ENCODE data around the gene HID1.

HID1 gene

DNA sequence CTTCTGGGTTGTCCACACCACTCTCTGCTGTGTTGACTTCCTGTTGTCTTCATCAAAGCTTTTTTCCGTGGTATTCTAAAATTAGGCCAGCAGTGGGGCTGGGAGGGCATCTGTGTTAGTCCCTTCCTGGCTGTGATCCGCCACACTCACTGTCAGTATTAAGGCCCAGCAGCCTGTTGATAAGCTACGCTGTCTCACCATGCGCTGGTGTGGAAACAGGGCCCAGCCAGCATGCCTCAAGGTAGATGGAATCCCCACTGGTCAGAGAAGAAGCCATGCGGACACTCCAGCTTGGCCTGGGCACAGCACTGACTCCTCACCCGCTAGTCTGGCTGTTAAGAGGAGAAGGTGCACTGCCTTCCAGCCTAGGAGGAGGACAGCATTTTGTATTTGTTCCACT is 26.2 kb upstream of the HID1 start:
- no peak overlapping the region for H3K4me3 ChIP-seq (ENCODE audit: low read depth, low read length)
- TF ChIP-seq, protein P1, sequence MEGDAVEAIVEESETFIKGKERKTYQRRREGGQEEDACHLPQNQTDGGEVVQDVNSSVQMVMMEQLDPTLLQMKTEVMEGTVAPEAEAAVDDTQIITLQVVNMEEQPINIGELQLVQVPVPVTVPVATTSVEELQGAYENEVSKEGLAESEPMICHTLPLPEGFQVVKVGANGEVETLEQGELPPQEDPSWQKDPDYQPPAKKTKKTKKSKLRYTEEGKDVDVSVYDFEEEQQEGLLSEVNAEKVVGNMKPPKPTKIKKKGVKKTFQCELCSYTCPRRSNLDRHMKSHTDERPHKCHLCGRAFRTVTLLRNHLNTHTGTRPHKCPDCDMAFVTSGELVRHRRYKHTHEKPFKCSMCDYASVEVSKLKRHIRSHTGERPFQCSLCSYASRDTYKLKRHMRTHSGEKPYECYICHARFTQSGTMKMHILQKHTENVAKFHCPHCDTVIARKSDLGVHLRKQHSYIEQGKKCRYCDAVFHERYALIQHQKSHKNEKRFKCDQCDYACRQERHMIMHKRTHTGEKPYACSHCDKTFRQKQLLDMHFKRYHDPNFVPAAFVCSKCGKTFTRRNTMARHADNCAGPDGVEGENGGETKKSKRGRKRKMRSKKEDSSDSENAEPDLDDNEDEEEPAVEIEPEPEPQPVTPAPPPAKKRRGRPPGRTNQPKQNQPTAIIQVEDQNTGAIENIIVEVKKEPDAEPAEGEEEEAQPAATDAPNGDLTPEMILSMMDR (IDR thresholded peaks at IDR 0.05; ENCODE audit: borderline replicate concordance, insufficient read depth, low read depth, low read length) = no peak

DNA sequence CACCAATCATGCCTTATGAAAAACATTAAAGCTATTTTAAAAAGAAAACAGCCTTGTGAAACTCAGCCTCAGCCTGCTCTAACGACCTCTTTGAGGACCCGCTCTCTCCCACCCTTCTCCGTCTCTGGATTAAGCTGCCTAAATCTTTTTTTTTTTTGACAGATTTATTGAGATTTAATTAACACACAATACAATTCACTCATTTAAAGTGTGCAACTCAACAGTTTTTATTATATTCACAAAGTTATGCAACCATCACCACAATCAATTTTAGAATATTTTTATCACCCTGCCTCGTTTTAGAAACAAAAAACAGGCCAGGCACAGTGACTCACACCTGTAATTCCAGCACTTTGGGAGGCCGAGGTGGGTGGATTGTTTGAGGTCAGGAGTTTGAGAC is 23.3 kb upstream of the HID1 start:
- TF ChIP-seq, protein P1 (IDR thresholded peaks at IDR 0.05; ENCODE audit: borderline replicate concordance, insufficient read depth, low read depth, low read length) = no peak
- no peak overlapping the region for H3K4me3 ChIP-seq (ENCODE audit: low read depth, low read length)

DNA sequence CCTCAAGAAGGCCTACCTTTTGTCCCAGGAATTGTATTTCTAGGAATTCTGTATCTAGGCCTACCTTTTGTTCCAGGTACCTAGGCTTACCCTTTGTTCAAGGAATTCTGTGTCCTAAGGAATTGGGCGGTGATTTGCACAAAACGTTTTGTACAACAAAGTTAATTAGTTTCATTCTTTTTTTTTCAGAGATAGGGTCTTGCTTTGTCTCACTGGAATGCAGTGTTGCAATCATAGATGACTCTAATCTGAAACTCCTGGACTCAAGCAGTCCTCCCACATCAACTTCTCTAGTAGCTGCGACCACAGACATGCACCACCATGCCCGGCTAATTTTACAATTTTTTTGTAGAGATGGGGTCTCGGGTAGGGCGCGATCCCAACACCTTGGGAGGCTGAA is 21.9 kb upstream of the HID1 start:
- H3K4me3 ChIP-seq (ENCODE audit: low read depth, low read length) = no peak overlapping the region
- TF ChIP-seq, protein P1 (IDR thresholded peaks at IDR 0.05; ENCODE audit: borderline replicate concordance, insufficient read depth, low read depth, low read length) = no peak

DNA sequence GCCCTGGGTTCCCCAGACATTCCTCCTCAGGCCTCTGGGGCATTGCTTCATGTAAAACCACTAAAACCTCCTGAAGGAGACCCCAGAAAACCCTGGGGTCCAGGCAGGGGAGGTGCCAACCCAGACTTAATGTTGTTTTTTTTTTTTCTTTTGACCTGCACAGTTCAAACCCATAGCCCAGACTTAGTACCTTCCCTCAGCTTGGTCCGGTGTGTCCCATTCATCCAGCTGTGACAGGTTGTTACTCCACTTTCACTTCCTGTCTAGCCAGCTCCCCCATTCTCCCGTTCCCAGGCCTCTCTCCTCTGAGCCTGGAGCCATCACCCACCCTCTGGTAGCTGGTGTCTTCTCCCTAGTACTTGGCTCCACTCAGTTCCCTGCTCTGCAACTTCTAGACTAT is 19.7 kb upstream of the HID1 start:
- TF ChIP-seq, protein P1 (IDR thresholded peaks at IDR 0.05; ENCODE audit: borderline replicate concordance, insufficient read depth, low read depth, low read length) = no peak
- no peak overlapping the region for H3K4me3 ChIP-seq (ENCODE audit: low read depth, low read length)

DNA sequence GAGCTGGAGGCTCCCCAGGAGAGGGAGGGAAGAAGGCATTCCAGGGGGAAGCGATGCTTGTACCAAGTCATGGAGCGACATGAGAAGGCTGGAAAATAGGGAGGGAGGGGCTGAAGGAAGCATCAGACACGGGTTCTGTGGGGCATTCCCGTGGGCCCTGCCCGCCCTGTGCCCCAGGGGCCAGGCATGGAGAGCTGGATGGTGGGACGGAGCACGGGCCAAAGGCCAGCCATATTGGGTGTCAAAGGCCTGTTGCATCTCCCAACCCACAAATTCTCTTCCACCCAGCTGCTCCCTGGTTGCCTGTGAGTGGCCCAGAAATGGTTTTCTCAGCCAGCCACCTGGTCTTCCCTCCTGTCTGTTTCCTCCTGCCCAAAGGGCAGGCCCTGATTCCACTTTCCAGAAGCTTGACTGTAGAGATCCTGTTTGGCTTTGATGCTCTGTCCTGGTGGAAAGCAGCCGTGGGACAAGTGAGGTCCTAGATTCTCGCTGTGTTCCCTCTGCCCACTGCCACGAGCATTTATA is 18.1 kb upstream of the HID1 start:
- TF ChIP-seq, protein P1 (IDR thresholded peaks at IDR 0.05; ENCODE audit: borderline replicate concordance, insufficient read depth, low read depth, low read length) = no peak

DNA sequence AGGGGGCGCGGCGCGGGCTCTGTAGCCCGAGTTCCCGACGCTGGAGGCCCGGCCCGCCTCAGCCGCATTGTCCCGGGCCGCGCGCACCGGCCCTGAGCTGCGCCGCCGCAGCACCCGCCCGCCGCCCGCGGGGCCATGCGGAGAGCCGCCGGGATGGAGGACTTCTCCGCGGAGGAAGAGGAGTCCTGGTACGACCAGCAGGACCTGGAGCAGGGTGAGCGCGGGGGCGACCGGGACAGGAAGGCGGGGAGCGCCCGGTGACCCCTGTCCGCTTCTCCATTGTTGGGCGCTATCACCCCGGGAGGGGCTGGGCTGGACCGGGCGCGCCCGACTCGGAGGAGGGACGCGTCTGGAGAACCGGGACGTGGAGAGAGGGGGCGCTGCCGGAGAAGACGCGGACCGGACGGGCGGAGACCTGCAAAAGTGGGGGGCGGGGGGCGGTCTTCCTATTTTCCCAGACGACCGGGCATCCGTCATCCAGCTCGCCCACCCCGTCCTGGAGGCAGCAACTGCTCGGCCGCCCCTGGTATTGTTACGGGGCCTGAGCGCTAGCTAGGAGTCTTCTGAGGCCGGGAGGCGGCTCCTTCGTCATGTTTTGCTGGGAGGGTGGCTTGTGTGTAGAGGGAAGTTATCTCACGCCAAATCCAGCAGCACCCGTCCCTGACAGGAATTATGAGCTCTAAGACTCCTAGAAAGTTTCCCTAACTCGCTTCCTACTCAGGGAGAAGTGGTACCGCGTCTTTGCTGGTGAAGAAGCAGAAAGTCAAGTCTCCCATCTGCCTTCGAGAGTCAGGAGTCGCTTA is 15.6 kb upstream of the HID1 start:
- peak overlapping the region; percentile 33 for H3K4me3 ChIP-seq (ENCODE audit: low read depth, low read length)
- TF ChIP-seq, protein P1 (IDR thresholded peaks at IDR 0.05; ENCODE audit: borderline replicate concordance, insufficient read depth, low read depth, low read length) = no peak

More for the DNA sequence above, 18.1 kb upstream of the HID1 start:
- no peak overlapping the region for H3K4me3 ChIP-seq (ENCODE audit: low read depth, low read length)

DNA sequence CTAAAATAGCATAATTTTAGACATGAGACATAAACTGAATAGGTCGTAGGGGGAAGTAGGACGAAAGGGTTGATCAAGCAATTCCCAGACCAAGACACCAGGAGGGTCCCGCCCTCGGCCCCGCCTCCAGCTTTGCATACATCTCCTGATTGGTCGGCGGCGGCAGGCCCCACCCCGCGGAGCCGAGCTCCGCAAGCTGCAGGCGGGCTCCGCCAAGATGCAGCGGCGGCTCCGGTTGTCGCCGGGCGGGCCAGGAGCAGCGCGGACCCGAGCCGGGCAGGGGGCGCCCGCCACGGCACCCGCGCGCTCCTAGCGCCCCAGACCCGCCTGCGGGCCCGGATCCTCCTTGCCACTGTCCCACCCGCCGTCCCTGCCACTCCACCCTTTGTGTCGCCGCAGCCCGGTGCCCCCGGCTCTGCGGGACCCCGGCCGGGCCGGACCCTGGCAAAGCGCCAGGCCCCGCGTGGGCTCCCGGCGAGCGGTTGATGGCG is 14.9 kb upstream of the HID1 start, which contains the start of gene CDR2L:
CDR2L (plus strand) TSS at position 215 of the 491 bp plus-strand sequence. CDS start 412 bp downstream, outside the sequence.
- TF ChIP-seq, protein P1 (IDR thresholded peaks at IDR 0.05; ENCODE audit: borderline replicate concordance, insufficient read depth, low read depth, low read length) = no peak
- H3K4me3 ChIP-seq (ENCODE audit: low read depth, low read length) = peak within 1 kb of the TSS; percentile 33

All from GM12875 (cell line).